ENCODE measurements around the gene SLC1A3.

Gene SLC1A3

DNA sequence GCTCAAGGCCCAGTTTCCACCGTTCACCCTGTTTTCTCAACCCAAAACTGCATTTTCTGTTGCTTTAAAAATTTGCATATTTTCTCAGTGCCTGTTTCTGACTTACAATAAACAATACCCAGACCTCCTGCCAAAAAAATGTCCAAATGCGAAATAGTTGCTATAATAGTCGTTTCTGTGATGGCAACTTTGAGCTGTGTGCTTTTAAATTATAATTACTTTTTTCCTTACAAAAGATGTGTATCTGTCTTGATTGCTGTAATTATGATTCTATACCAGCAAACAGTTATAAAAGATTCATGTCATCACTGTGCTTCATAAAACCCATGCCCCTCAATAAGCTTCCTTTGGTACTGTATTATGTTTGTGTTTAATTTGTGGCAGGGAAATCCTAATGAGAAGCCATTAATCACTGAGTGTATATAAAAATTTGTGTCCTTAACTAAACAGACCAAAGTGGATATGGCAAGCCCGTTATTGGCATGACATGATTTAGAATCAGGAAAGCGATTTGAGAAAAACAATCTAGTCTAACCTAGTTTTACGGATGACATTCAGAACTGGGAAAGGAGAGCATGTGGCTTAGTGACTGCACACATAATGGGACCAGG is 5.4 kb upstream of the SLC1A3 start:
- peak; percentile 41 for DNase-seq

DNA sequence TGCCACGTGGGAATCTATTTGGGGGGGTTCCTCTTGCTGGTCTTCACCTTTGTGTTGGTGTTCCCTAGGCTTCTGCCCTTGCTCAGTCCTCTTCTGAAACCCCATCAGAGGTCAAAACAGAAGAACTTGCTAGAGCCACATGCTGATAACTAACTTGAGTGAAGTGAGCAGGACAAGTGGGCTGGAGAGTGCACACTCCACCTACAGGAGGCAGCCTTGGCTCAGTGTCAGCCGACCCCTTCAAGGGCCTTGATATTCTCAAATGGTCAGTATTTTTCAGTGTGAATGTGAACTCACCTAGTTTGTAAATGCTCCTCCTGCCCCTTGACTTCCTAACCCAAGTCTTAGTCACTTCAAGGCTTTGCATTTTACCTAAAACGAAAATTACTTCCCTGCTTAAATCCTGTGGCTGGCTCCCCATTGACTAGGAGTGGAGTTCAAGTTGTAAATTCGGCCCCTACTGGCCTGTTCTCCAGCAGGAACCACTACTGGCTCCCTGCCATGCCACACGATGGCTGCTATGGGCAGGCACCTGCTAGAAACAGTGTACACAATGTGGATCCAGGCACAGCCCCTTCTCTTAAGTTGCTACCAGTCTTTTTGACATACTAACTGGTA is 3.6 kb upstream of the SLC1A3 start:
- no peak for DNase-seq

DNA sequence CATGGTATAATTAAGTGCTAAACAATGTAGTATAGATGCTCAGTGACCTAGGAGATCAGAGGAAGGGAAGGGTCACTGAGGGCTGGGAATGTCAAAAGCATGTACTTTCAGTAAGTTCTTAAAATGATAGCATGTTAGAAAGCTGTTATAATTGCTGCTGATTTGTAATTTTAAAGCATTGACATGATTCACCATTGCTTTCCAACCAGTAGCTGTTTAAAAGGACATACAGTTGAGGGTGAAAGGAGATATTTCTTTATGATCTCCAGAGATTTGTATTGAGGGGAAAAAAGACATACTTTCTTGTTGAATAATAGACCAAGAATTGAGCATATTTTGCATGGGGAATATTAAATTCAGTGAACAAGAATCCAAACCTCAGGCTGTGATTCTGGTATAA is 1.2 kb upstream of the SLC1A3 start:
- no peak for DNase-seq

DNA sequence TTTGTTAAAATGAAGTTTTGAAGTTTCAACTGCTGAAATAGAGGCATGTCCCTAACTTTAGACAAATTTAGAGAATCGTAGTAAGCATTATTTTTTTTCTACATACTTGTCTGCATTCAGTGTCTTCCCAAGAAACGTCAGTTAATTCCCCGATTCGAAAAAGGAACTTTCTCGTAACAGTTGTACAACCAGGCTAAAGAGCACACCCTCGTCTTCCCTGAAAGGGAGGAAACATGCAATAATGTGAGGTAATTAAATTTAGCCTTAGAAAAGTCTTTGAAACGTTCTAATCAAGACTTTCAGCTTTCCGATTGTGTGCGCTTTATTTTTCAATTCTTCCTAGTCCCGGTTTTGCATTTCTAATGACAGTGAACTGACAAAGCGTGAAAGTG is 374 bp upstream of the SLC1A3 start:
- DNase-seq: no peak

DNA sequence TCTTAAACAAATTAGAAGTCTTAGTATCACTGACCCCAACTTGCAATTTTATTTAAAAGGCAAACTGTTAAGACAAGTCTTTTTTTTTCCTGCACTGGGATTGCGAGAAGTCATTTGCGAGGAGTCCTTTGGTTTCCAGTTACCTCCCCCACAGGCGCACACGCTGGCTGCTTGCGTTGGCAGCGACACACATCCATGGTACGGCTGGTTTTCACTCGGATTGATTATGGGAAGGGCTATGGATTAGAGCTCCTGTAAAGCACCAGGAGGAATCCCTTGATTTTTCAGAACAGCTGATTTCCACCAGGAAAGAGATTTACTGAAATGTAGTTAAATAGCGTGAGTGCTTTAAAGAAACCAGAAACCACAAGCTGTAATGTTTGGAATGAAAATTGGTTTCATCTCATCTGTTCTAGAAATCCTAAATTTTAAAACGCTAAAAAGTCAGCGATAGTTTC is 737 bp downstream of the SLC1A3 start:
- DNase-seq: no peak

DNA sequence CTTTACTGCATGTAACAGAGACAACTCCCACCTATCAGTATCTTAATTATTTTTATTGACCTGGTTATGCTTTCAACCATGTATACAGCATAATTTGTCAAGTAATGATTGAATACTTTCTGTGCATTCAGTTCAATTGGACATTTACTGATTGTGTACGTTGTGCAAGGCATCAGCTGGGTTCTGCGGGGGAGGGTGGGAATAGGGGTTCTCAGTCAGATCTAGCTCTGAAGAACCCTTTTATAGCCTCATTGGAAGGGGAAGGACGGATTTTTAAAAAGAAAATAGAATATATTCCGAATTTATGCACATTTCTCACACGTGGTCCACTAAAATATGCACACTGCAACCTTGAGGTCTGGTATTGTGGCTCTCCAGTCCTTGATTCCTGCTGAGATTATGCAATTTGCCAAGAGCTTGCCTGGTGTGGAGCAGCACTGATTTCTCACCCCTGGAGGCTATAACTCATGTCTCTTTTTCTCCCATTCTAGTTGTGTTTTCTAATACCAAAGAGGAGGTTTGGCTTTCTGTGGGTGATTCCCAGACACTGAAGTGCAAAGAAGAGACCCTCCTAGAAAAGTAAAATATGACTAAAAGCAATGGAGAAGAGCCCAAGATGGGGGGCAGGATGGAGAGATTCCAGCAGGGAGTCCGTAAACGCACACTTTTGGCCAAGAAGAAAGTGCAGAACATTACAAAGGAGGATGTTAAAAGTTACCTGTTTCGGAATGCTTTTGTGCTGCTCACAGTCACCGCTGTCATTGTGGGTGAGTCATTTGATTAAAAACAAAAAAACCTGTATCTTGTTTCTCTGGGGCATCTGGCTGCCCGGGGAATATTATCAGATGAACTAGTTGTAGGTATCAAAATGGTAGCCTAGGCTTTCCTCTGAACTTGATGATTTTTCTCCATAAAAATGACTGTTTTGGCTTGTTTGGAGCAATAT is 1.7 kb downstream of the SLC1A3 start:
- DNase-seq: no peak

DNA sequence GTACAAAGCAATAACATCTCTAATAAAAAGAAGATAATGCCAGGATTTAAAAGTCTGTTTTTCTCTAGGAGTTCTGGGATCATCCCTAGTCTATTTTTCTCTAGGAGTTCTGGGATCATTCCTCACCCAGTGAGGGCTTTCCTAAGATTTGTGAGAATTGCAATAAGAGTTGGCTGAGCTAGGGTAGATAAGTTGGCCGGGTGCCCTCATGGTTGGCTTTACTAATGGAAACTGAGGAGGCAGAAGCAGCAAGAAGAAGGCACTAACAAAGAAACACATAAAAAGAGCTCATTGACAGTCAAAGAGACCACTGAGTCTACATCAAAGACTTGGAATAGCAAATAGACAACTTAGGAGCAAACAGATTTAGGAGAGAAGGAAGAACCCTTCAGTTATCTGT is 4.2 kb downstream of the SLC1A3 start:
- no peak for DNase-seq

DNA sequence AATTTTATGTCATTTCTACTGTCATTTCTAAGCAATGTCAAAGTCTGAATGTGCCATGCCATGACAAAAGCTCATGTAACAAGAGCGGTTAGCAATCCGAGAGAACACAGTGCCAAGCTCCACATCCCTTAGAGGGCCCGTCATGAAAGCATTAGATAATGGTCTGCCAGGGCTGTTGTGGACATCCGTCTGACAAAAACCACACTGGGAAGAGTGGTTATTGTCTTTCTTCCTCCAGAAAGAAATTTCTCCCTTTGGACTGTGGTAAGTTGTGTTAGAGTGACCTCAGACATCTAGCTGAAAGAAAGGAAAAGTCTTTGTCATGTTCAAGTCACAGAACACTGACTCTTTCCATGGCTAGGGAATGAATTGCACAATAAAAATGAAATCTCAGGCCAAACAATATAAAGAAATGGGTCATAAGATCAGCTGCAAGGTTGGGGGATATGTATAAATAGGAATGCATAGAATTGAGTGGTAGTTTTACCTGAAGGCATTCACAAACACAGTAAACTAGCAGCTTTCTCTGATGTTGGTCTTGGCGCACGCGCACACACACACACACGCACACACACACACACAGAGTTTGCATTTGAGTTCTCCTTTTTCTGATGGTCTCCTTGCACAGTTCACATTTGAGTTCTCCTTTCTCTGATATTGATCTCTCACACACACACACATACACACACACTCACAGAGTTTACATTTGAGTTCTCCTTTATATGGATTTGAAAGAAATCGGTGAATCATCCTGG is 5.3 kb downstream of the SLC1A3 start:
- no peak for DNase-seq

DNA sequence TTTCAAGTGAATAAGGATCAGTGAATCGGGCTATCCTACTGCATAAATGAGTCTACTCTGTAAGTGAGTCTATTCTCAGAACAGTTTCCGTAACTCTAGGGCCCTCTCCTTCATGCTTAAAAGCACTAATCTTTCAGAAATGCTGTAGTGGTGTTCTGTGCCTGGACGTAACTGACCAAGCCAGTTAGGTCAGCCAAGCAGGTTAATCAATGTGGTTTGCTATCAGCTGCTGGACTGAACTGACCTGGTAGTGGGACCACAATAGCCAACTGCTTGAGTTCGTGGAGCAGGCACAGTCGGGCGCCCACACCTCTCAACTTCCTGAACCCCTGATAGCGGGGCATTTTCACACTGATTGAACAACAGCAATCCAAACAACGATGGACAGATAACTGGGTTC is 6.8 kb downstream of the SLC1A3 start:
- no peak for DNase-seq

DNA sequence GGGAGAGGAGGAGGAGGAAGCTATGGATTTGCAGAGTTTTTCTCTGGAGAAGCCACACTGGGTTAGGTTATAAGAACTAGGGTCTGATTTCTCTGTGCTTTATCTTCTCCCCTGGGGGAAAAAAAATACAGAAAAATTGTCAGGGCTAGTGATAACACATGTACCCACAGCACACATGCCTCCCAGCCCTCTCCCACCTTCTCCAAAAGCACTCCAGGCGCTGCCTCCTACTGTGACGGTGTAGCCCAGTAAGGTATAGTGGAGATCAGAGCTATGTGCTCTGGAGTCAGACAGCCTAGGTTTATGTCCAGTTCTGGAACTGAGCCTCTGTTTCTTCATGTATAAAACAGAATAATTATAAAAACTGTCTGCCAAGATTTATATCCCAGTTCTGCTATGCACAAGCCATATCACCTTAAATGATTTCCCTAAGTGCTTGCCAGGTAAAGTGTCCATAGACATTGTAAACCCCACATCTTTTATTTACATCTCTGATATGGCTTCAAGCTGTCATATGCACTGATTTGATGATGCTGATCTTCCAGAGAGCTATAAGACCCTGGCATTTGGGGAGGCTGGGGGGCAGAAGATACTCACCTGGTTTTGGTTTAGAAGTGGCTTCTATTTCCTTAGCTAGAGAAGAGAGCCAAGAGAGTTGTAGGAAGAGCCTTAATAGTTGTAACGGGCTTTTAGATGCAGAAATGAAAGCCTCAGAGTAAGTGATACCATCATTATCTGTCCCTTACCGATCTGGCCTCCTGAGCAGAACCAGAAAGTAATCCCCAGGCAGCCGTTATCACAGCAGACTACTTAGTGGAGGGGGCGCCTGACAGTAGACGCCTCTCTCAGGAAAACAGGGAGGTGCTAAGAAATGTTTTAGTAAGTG is 7.6 kb downstream of the SLC1A3 start:
- no peak for DNase-seq

DNA sequence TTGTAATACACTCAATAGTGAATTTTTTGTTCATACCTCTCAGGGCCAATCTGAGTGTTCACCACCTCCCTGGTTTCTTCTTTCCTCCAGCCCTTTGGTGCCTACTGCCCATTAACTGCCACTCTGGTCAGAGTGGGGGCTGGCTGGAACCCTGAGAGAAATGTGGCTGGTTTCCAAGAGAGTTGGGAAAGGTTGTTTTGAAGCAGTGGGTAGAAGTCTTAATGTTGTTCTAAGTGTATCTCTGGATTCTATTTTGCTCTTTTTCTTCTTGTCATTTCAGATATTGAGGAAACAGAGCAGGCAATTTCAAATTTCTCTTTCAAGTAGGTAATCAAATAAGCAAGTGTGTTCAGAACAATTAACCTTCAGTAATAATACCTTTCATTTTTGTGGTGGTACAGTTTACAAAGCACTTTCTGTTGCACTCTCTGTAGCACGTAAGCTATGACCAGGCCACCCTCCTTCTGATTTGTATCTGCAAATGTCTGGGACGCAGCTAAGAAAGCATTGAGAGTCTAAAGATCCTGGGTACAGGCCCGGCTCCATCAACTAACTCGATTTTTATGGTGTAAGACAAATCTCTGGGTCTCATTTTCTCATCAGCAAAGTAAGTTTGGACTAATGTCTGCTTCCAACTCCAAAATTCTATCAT is 8.4 kb downstream of the SLC1A3 start:
- no peak for DNase-seq

DNA sequence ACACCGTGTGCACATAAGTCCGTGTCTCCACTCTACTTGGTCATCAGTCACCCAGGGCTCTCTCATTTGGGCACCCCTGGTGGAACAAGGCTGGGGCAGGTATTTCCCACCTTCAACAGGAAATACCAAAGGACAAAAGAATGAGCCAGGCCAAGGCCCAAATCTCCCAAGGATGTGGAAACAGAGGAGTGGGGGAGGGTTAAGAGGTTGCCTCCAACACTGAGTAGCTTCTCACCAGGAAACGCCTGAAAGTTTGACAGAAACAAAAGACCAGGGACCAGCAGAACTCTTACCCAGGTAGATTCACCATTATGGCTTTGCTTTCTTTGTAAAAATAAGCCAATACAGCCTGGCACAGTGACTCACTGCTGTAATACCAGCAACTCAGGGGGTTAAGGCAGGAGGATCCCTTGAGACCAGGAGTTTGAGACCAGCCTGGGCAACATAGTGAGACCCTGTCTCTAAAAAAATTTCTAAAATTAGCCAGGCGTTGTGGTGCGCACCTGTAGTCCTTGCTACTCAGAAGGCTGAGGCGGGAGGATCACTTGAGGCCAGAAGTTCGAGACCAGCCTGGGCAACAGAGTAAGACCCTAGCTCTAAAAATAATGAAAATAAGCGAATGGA is 12.7 kb downstream of the SLC1A3 start:
- no peak for DNase-seq

DNA sequence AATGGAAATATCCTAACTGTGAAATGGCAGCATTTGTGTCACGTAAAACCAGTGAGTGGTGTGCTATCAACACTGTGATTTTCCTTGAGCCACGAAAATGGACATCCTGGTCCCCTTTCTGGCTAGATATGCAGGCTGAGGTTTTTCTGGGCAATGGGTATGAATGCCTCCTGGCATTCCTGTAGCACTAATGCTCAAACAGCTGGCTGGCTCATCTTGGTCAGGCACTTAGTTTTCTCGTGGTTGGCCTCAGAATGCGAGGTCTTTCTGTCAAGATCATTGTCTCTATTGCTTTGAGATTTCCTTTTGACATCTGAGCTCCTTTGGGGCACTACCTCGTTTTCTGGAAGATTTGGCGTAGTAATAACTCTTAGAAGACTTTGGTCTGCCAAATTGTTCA is 15.6 kb downstream of the SLC1A3 start:
- no peak for DNase-seq

DNA sequence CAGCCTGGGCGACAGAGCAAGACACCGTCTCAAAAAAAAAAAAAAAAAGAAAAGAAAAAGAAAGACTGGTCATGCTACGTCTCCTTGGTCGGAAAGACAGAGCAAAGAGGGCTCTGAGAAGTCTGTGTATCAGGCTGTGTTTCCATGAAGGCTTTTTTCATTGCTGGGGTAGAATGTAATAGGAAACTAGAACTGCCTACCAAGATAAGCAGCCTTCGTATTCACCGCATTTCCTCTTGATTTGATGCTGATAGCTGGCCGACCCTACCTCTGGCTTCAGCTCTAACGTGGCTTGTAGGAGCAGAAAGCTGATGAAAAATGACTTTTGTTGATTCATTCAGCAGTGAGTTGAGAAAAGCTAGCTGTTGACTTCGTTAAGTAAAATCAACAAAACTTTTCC is 17.4 kb downstream of the SLC1A3 start:
- no peak for DNase-seq

DNA sequence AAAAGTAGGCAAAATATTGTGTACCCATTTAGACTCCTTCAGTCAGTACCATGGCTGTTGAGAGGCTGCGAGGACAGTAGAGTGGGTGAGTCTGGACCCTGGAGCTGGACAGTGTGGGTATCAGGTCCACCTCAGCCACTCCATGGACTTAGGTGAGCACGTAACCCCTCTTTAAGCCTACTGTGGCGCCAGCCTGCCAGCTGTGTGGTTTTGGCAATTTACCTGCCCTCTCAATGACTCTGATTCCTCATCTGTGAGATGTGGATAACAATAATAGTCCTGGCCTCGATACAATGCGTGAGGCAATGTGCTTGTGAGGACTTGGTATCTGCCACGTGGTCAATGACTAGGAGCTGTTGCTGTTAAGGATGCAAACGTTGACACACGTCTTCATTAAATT is 17.9 kb downstream of the SLC1A3 start:
- DNase-seq: no peak

DNA sequence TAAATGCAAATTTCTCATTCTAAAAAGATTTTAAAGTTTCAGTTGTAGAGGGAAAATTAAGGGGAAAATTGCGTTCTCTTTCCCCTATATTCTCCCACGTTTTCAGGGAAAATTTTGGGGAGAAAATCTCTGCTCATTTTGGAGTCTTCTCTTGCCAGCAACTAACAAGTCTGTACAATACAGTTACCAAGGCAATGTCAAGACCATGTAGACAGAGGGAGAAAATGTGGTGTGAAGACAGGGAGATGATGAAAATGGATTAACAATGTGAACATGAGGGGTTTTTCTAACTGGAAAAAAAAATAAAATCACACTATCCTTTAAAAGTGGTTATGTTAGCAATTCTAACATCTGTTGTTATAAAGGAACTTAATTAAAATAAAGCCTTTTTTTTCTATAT is 22.3 kb downstream of the SLC1A3 start:
- no peak for DNase-seq

DNA sequence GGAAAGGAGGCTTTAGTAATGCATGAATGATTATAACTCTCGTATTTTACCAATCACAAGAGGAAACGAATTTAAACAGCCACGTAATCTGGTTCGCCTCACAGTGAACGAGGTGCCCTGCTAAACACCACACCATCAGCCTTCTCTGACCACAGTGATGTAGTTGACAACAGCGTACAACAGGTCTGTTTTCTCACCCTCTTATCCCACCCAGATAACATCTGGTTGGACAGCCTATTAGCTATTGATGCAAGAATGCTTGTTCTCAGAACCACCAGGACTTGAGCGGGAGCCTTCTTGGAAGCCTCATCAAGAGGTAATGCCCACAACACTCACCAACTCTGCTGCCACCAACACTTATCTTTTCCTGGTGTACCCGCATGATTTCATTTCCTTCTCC is 23.3 kb downstream of the SLC1A3 start:
- DNase-seq: no peak

DNA sequence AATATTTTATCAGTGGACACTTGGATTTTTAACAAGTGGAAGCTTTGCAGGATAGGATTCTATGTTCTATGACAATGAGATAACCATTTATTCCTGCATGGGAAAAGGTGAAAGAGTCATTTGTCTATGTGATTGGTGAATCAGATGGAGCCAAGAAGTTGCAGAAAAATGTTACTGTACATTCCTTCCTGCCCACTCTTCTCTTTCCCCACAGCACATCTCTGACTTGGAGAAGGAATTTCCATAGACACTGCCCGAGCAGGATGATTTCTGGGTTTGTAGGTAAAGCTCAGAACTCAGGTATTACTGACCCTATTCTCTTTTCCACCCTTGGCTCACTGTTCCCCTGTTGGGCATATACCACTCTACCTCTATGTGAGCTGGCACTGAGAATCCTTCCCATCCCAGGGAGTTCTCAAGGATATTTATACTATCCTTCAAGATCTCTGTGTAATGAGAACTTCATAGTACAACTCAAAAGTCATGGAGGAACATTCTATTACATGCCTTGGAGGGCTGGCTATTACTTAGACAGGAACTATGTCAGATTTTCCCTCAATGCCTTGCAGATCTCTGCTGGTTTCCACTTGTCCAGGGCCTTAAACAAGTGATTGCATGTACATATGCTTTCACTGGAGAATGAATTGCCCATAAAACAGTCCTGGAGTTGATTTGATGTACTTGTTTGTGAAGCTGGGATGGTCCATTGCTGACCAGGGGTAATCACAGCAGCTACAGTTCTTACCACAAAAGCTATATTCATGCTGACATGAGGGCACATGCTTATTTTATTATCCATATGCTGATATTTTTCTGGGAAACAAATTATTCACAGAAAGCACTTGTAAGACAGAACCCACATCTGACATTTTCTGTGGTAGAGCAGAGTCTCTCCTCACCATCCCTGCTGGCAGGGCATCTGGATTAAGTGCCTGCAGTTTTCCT is 24.1 kb downstream of the SLC1A3 start:
- DNase-seq: no peak

DNA sequence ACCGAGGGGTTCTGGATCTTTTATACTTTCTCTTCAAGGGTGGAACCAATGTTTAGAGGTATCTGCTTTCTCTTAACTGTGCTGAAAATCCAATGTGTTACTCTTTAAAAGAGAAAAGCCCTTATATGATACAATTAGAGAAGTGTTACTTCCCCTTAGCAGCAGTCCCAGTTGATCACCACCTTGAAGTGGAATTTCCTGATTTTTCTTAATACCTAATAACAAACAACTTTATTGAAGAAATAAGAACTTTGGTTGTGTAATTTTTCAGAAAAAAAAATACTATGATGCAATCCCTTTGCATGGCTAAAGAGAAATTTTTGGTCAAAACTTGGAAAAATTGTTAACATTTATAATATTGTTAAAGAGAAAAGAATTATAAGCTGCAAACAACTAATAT is 24.7 kb downstream of the SLC1A3 start:
- no peak for DNase-seq

Measured in NCI-H1417 treated with DMSO at 0.1 percent for 48 hours (cell line).